ENCODE results near the gene CLDN5.

The CLDN5 gene

GRCh38 chr22:19527321-19527721, 3.1 kb upstream of the CLDN5 start:
- DNase-seq = no peak
- Histone ChIP-seq H3K4me1 (ENCODE audit: control extremely low read depth in 1 of 4, control insufficient read depth in 4 of 4, insufficient read depth in 4 of 4, low read length in 3 of 4) (peaks cover 0 to 29% (median 27%) of the 10 kb centered on the region in 4 experiments), H3K36me3 (ENCODE audit: control insufficient read depth in 4 of 4, insufficient read depth in 4 of 4, low read length in 3 of 4) (no peaks in the 10 kb centered on the region), H3K27me3 (replicated peaks in 2 of 5; ENCODE audit: control insufficient read depth in 4 of 5, insufficient read depth in 5 of 5, low read length in 4 of 5) (peaks cover 0 to 27% (median 2%) of the 10 kb centered on the region in 5 experiments), H3K4me3 (ENCODE audit: control insufficient read depth in 1 of 7, extremely low read depth in 1 of 7, insufficient read depth in 4 of 7, low read depth in 2 of 7, low read length in 6 of 7) (no peak overlapping the region), H3K27ac (ENCODE audit: insufficient read depth in 1 of 2, low read depth in 1 of 2, low read length in 2 of 2, poor library complexity in 1 of 2, severe bottlenecking in 2 of 2) (no peak overlapping the region), H3K9me3 (ENCODE audit: control extremely low read depth in 1 of 5, control insufficient read depth in 4 of 5, insufficient read depth in 2 of 5, low read depth in 1 of 5, low read length in 4 of 5) (no peaks in the 10 kb centered on the region)
- 100% methylated on average over 4 of the region's 5 CpGs for WGBS (ENCODE audit: insufficient coverage)
- CTCF ChIA-PET = interaction anchor here (0.6 to 0.8 kb wide), 2 partner anchors 34 kb away, joined by 3 read pairs; no protein-coding TSS in a partner anchor
- POLR2A ChIA-PET = no interaction called here

GRCh38 chr22:19526702-19527111, 2.5 kb upstream of the CLDN5 start:
- no peaks in the 10 kb centered on the region for H3K9me3 ChIP-seq (ENCODE audit: control extremely low read depth in 1 of 5, control insufficient read depth in 4 of 5, insufficient read depth in 2 of 5, low read depth in 1 of 5, low read length in 4 of 5)
- no peak overlapping the region for H3K27ac ChIP-seq (ENCODE audit: insufficient read depth in 1 of 2, low read depth in 1 of 2, low read length in 2 of 2, poor library complexity in 1 of 2, severe bottlenecking in 2 of 2)
- WGBS (ENCODE audit: insufficient coverage) = 85% methylated on average over 4 of the region's 7 CpGs
- peaks cover 0 to 33% (median 29%) of the 10 kb centered on the region in 4 experiments for H3K4me1 ChIP-seq (ENCODE audit: control extremely low read depth in 1 of 4, control insufficient read depth in 4 of 4, insufficient read depth in 4 of 4, low read length in 3 of 4)
- no peak for DNase-seq
- ChIA-PET CTCF (interaction anchor here (0.8 to 0.9 kb wide), 2 partner anchors 33 to 103 kb away, joined by 3 read pairs; no protein-coding TSS in a partner anchor), POLR2A (no interaction called here)
- H3K36me3 ChIP-seq (ENCODE audit: control insufficient read depth in 4 of 4, insufficient read depth in 4 of 4, low read length in 3 of 4) = peaks cover 0 to 2% (median 0%) of the 10 kb centered on the region in 4 experiments
- peaks cover 0 to 27% (median 2%) of the 10 kb centered on the region in 5 experiments for H3K27me3 ChIP-seq (replicated peaks in 2 of 5; ENCODE audit: control insufficient read depth in 4 of 5, insufficient read depth in 5 of 5, low read length in 4 of 5)
- H3K4me3 ChIP-seq (ENCODE audit: control insufficient read depth in 1 of 7, extremely low read depth in 1 of 7, insufficient read depth in 4 of 7, low read depth in 2 of 7, low read length in 6 of 7) = no peak overlapping the region

- Histone ChIP-seq H3K4me3 (ENCODE audit: control insufficient read depth in 1 of 7, extremely low read depth in 1 of 7, insufficient read depth in 4 of 7, low read depth in 2 of 7, low read length in 6 of 7) (no peak overlapping the region), H3K36me3 (ENCODE audit: control insufficient read depth in 4 of 4, insufficient read depth in 4 of 4, low read length in 3 of 4) (peaks cover 0 to 7% (median 0%) of the 10 kb centered on the region in 4 experiments), H3K9me3 (ENCODE audit: control extremely low read depth in 1 of 5, control insufficient read depth in 4 of 5, insufficient read depth in 2 of 5, low read depth in 1 of 5, low read length in 4 of 5) (no peaks in the 10 kb centered on the region), H3K27ac (ENCODE audit: insufficient read depth in 1 of 2, low read depth in 1 of 2, low read length in 2 of 2, poor library complexity in 1 of 2, severe bottlenecking in 2 of 2) (no peak overlapping the region), H3K4me1 (ENCODE audit: control extremely low read depth in 1 of 4, control insufficient read depth in 4 of 4, insufficient read depth in 4 of 4, low read length in 3 of 4) (peaks cover 0 to 33% (median 29%) of the 10 kb centered on the region in 4 experiments), H3K27me3 (replicated peaks in 2 of 5; ENCODE audit: control insufficient read depth in 4 of 5, insufficient read depth in 5 of 5, low read length in 4 of 5) (peaks cover 0 to 27% (median 2%) of the 10 kb centered on the region in 5 experiments)
- 98% methylated on average over 11 of the region's 11 CpGs for WGBS (ENCODE audit: insufficient coverage)
- no peak for DNase-seq
- POLR2A ChIA-PET = no interaction called here
- CTCF ChIA-PET = interaction anchor here (0.8 to 0.9 kb wide), 2 partner anchors 33 to 103 kb away, joined by 3 read pairs; no protein-coding TSS in a partner anchor
Measured at GRCh38 chr22:19526076-19526701, 2.0 kb upstream of the CLDN5 start.

GRCh38 chr22:19525666-19526065, 1.5 kb upstream of the CLDN5 start:
- no peaks in the 10 kb centered on the region for H3K9me3 ChIP-seq (ENCODE audit: control extremely low read depth in 1 of 5, control insufficient read depth in 4 of 5, insufficient read depth in 2 of 5, low read depth in 1 of 5, low read length in 4 of 5)
- WGBS (ENCODE audit: insufficient coverage) = 86% methylated on average over 1 of the region's 3 CpGs
- no peak for DNase-seq
- ChIA-PET CTCF (no interaction called here), POLR2A (no interaction called here)
- no peak overlapping the region for H3K27ac ChIP-seq (ENCODE audit: insufficient read depth in 1 of 2, low read depth in 1 of 2, low read length in 2 of 2, poor library complexity in 1 of 2, severe bottlenecking in 2 of 2)
- H3K4me1 ChIP-seq (ENCODE audit: control extremely low read depth in 1 of 4, control insufficient read depth in 4 of 4, insufficient read depth in 4 of 4, low read length in 3 of 4) = peaks cover 0 to 33% (median 29%) of the 10 kb centered on the region in 4 experiments
- H3K27me3 ChIP-seq (replicated peaks in 2 of 5; ENCODE audit: control insufficient read depth in 4 of 5, insufficient read depth in 5 of 5, low read length in 4 of 5) = peaks cover 0 to 27% (median 2%) of the 10 kb centered on the region in 5 experiments
- peaks cover 0 to 13% (median 0%) of the 10 kb centered on the region in 4 experiments for H3K36me3 ChIP-seq (ENCODE audit: control insufficient read depth in 4 of 4, insufficient read depth in 4 of 4, low read length in 3 of 4)
- no peak overlapping the region for H3K4me3 ChIP-seq (ENCODE audit: control insufficient read depth in 1 of 7, extremely low read depth in 1 of 7, insufficient read depth in 4 of 7, low read depth in 2 of 7, low read length in 6 of 7)

- Histone ChIP-seq H3K27ac (ENCODE audit: insufficient read depth in 1 of 2, low read depth in 1 of 2, low read length in 2 of 2, poor library complexity in 1 of 2, severe bottlenecking in 2 of 2) (no peak overlapping the region), H3K27me3 (replicated peaks in 2 of 5; ENCODE audit: control insufficient read depth in 4 of 5, insufficient read depth in 5 of 5, low read length in 4 of 5) (peaks cover 0 to 27% (median 2%) of the 10 kb centered on the region in 5 experiments), H3K4me1 (ENCODE audit: control extremely low read depth in 1 of 4, control insufficient read depth in 4 of 4, insufficient read depth in 4 of 4, low read length in 3 of 4) (peaks cover 0 to 33% (median 29%) of the 10 kb centered on the region in 4 experiments), H3K4me3 (ENCODE audit: control insufficient read depth in 1 of 7, extremely low read depth in 1 of 7, insufficient read depth in 4 of 7, low read depth in 2 of 7, low read length in 6 of 7) (peak overlapping the region in 1 of 7 experiments; percentile 77), H3K36me3 (ENCODE audit: control insufficient read depth in 4 of 4, insufficient read depth in 4 of 4, low read length in 3 of 4) (peaks cover 0 to 17% (median 0%) of the 10 kb centered on the region in 4 experiments), H3K9me3 (ENCODE audit: control extremely low read depth in 1 of 5, control insufficient read depth in 4 of 5, insufficient read depth in 2 of 5, low read depth in 1 of 5, low read length in 4 of 5) (no peaks in the 10 kb centered on the region)
- 89% methylated on average over 12 of the region's 15 CpGs for WGBS (ENCODE audit: insufficient coverage)
- CTCF ChIA-PET = interaction anchor here (1.2 kb wide), 1 partner anchor 32 kb away, joined by 4 read pairs; no protein-coding TSS in a partner anchor
- no peak for DNase-seq
- POLR2A ChIA-PET = no interaction called here
Measured at GRCh38 chr22:19525116-19525660, 978 bp upstream of the CLDN5 start.

- peak in 2 of 3 donors; percentile 58 to 80 for DNase-seq
- CTCF ChIA-PET = interaction anchor here (1.0 to 2.6 kb wide), 6 partner anchors 18 to 108 kb away, joined by 3 to 14 read pairs (median 3); no protein-coding TSS in a partner anchor
- POLR2A ChIA-PET = interaction anchor here (0.6 to 1.0 kb wide), 2 partner anchors 13 to 1336 kb away, joined by 3 to 4 read pairs; partner anchors contain the start of gene SNAP29
Measured at GRCh38 chr22:19523240-19524169, 705 bp downstream of the CLDN5 start.

More at GRCh38 chr22:19523240-19524169, 705 bp downstream of the CLDN5 start:
- Histone ChIP-seq H3K27me3 (replicated peaks in 2 of 5; ENCODE audit: control insufficient read depth in 4 of 5, insufficient read depth in 5 of 5, low read length in 4 of 5) (peaks cover 0 to 27% (median 2%) of the 10 kb centered on the region in 5 experiments), H3K4me1 (ENCODE audit: control extremely low read depth in 1 of 4, control insufficient read depth in 4 of 4, insufficient read depth in 4 of 4, low read length in 3 of 4) (peaks cover 0 to 32% (median 29%) of the 10 kb centered on the region in 4 experiments), H3K36me3 (ENCODE audit: control insufficient read depth in 4 of 4, insufficient read depth in 4 of 4, low read length in 3 of 4) (peaks cover 0 to 32% (median 0%) of the 10 kb centered on the region in 4 experiments), H3K4me3 (ENCODE audit: control insufficient read depth in 1 of 7, extremely low read depth in 1 of 7, insufficient read depth in 4 of 7, low read depth in 2 of 7, low read length in 6 of 7) (peak overlapping the region; percentile 24 to 77 (median 53)), H3K27ac (ENCODE audit: insufficient read depth in 1 of 2, low read depth in 1 of 2, low read length in 2 of 2, poor library complexity in 1 of 2, severe bottlenecking in 2 of 2) (no peak overlapping the region), H3K9me3 (ENCODE audit: control extremely low read depth in 1 of 5, control insufficient read depth in 4 of 5, insufficient read depth in 2 of 5, low read depth in 1 of 5, low read length in 4 of 5) (no peaks in the 10 kb centered on the region)
- WGBS (ENCODE audit: insufficient coverage) = 1% methylated on average over 98 of the region's 99 CpGs
